Activated CD4-positive, alpha-beta T cell treated with anti-CD3 and anti-CD28 coated beads, Interleukin-2, amount 50 U/mL, for 16 hours (primary cell): ENCODE data around the gene ALB.

Source experiments
- DNase-seq: peaks from one replicate; pipeline ENCODE4 v3.0.0-alpha.2; 2020

Gene ALB

GRCh38 chr4:73409012-73409862 is 5.2 kb downstream of the ALB start:
- DNase-seq = no peak

GRCh38 chr4:73409978-73410548 is 6.0 kb downstream of the ALB start:
- no peak for DNase-seq

DNA sequence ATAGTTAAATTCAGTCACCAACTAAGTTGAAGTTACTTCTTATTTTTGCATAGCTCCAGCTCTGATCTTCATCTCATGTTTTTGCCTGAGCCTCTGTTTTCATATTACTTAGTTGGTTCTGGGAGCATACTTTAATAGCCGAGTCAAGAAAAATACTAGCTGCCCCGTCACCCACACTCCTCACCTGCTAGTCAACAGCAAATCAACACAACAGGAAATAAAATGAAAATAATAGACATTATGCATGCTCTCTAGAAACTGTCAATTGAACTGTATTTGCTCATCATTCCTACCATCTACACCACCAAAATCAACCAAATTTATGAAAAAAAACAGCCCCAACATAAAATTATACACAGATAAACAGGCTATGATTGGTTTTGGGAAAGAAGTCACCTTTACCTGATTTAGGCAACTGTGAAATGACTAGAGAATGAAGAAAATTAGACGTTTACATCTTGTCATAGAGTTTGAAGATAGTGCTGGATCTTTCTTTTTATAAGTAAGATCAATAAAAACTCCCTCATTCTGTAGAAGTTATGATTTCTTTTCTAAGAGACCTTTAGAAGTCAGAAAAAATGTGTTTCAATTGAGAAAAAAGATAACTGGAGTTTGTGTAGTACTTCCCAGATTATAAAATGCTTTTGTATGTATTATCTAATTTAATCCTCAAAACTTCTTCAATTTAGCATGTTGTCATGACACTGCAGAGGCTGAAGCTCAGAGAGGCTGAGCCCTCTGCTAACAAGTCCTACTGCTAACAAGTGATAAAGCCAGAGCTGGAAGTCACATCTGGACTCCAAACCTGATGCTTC is 7.0 kb downstream of the ALB start:
- no peak for DNase-seq

DNA sequence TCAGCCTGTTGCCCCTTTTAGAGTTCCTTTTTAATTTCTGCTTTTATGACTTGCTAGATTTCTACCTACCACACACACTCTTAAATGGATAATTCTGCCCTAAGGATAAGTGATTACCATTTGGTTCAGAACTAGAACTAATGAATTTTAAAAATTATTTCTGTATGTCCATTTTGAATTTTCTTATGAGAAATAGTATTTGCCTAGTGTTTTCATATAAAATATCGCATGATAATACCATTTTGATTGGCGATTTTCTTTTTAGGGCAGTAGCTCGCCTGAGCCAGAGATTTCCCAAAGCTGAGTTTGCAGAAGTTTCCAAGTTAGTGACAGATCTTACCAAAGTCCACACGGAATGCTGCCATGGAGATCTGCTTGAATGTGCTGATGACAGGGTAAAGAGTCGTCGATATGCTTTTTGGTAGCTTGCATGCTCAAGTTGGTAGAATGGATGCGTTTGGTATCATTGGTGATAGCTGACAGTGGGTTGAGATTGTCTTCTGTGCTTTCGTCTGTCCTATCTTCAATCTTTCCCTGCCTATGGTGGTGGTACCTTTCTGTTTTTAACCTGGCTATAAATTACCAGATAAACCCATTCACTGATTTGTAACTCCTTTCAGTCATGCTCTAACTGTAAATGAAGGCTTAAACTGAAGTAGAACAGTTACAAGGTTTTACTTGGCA is 7.8 kb downstream of the ALB start:
- DNase-seq = no peak

- DNase-seq = no peak
Observed at GRCh38 chr4:73413294-73413755, 9.2 kb downstream of the ALB start.

GRCh38 chr4:73414936-73415271 is 10.8 kb downstream of the ALB start:
- no peak for DNase-seq

DNA sequence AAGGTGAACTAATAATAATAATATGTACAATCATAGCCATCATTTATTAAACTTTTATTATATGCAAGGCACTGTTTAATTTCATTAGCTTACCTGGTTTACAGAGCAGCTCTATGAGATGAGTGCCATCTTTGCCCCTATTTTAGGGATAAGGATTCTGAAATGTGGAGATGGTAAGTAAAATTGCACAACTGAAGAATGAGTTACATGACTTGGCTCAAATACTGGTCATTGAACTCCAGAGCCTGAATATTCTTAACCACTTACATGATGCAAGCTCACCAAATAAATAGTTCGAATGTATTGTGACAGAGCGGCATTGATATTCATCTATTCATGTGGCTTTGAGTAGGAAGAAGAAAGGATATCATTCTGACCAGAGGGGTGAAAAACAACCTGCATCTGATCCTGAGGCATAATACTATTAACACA is 11.7 kb downstream of the ALB start:
- DNase-seq = no peak

GRCh38 chr4:73416423-73417087 is 12.5 kb downstream of the ALB start:
- DNase-seq = no peak

GRCh38 chr4:73417342-73417741 is 13.3 kb downstream of the ALB start:
- no peak for DNase-seq

DNA sequence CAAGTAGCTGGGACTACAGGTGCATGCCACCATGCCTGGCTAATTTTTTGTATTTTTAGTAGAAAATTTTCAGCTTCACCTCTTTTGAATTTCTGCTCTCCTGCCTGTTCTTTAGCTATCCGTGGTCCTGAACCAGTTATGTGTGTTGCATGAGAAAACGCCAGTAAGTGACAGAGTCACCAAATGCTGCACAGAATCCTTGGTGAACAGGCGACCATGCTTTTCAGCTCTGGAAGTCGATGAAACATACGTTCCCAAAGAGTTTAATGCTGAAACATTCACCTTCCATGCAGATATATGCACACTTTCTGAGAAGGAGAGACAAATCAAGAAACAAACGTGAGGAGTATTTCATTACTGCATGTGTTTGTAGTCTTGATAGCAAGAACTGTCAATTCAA is 13.9 kb downstream of the ALB start:
- no peak for DNase-seq

- no peak for DNase-seq
Observed at GRCh38 chr4:73418677-73419076, 14.6 kb downstream of the ALB start.

DNA sequence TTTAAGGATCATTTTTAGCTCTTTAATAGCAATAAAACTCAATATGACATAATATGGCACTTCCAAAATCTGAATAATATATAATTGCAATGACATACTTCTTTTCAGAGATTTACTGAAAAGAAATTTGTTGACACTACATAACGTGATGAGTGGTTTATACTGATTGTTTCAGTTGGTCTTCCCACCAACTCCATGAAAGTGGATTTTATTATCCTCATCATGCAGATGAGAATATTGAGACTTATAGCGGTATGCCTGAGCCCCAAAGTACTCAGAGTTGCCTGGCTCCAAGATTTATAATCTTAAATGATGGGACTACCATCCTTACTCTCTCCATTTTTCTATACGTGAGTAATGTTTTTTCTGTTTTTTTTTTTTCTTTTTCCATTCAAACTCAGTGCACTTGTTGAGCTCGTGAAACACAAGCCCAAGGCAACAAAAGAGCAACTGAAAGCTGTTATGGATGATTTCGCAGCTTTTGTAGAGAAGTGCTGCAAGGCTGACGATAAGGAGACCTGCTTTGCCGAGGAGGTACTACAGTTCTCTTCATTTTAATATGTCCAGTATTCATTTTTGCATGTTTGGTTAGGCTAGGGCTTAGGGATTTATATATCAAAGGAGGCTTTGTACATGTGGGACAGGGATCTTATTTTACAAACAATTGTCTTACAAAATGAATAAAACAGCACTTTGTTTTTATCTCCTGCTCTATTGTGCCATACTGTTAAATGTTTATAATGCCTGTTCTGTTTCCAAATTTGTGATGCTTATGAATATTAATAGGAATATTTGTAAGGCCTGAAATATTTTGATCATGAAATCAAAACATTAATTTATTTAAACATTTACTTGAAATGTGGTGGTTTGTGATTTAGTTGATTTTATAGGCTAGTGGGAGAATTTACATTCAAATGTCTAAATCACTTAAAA is 15.3 kb downstream of the ALB start:
- no peak for DNase-seq

DNA sequence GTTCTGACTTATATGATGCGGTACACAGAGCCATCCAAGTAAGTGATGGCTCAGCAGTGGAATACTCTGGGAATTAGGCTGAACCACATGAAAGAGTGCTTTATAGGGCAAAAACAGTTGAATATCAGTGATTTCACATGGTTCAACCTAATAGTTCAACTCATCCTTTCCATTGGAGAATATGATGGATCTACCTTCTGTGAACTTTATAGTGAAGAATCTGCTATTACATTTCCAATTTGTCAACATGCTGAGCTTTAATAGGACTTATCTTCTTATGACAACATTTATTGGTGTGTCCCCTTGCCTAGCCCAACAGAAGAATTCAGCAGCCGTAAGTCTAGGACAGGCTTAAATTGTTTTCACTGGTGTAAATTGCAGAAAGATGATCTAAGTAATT is 16.5 kb downstream of the ALB start:
- DNase-seq = no peak

GRCh38 chr4:73421708-73422457 is 17.8 kb downstream of the ALB start:
- no peak for DNase-seq

DNA sequence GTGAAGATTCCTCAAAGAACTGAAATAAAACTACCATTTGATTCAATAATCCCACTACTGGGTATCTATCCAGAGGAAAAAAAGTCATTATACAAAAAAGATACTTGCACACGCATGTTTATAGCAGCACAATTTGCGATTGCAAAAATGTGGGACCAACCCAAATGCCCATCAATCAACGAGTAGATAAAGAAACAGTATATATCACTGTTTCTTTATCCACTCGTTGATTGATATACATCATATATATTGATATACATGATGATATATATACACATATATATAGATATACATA is 18.3 kb downstream of the ALB start:
- no peak for DNase-seq

DNA sequence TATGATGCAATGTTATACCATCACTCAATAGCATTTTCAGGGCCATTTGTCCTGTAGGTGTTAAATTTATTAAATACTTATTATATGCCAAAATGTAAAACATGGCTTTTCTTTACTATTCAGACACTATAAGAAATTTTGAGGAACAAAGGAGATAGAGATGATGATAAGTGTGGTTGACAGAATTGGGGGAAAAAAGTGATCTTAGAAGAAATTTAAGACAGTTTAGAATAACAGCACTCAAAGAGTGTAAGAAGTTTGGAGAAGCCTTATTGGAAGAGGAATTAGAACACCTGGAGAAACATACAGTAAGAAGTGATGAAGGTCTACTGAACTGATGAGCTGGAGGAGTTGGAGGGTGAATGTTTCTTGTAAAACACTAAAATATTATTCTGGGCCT is 19.1 kb downstream of the ALB start:
- DNase-seq = no peak

DNA sequence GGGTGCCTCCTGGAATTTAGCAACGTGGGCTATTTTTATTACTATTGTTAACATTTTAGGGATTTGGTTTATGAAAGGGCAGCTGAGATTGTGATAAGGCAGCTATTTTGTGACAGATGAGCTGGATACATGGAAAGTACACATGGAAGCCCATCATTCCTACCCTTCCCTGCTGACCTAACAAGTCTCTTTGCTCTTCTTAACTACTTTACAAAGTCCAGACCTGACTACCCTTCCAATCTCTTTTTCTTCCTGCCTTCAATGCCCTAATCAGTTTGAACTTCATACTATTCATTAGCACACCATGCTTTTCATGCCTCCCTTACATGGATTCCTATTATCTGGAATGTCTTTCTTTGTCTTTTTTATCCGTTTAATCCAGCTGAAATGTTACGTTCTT is 22.6 kb downstream of the ALB start:
- no peak for DNase-seq

GRCh38 chr4:73429118-73429517 is 25.0 kb downstream of the ALB start:
- DNase-seq = no peak

DNA sequence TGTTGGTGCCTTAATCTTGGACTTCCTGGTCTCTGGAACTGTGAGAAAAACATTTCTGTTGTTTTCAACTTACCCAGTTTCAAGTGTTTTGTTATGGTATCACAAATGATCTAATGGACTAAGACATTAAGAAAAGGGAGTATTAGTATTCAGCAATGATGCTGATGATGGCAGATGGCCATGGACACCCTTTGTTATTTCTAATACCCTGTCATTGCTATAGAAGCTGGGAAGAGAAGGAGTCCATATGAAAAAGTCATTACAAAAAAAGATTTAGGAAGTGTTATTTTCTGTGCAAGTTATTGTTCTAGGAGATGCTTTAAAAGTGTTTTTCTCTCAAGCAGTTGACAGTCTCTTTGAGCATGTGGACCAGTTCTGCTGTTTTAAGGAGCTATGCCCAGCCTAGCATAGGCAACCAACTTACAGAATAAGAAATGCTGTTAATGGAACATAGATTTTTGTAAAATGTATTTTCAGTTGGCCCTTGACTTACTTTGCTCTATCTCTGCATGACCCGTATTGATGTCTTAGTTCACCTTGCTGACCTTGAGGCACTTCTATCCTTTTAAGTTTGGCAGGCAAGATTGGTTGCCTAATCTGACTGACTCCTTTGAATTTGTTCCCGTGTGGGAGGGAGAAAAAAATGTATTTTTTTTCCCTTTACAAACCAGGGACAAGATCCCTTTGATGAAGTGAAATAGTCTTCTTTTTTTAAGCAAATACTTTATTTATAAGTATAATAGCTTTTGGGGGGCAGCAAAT is 25.9 kb downstream of the ALB start:
- no peak for DNase-seq

GRCh38 chr4:73431813-73432168 is 27.7 kb downstream of the ALB start:
- no peak for DNase-seq
